Activated CD4-positive, alpha-beta T cell treated with anti-CD3 and anti-CD28 coated beads, Interleukin-2, amount 10 ng/mL, durations not matched to agents 24 days and 14 days (primary cell): Measurements from ENCODE around the gene OR13C9. TPM values are rescaled to one million over a fixed set of nuclear protein-coding genes. Genes with fewer than 3 reads are reported as not detected.
"Not testable (repeated sequence)": the region's sequence is repeated elsewhere in the genome, so short reads cannot be mapped to it uniquely, and the experiment has no call there.

ENCODE experiments used
- DNase-seq: peaks from one replicate; pipeline ENCODE4 v3.0.0; 2022
- H3K27ac Mint-ChIP-seq: one replicate; pipeline ENCODE4 v1.8.0; 2022; ENCODE audit warnings: mild to moderate bottlenecking, mixed read lengths
- H3K27me3 Mint-ChIP-seq: one replicate; pipeline ENCODE4 v1.8.0; 2022; ENCODE audit warnings: mixed read lengths
- H3K36me3 Mint-ChIP-seq: one replicate; pipeline ENCODE4 v1.8.0; 2022; ENCODE audit warnings: low read depth, mild to moderate bottlenecking, mixed read lengths
- H3K4me1 Mint-ChIP-seq: one replicate; pipeline ENCODE4 v1.8.0; 2021; ENCODE audit warnings: mixed read lengths
- H3K4me3 Mint-ChIP-seq: one replicate; pipeline ENCODE4 v1.8.0; 2022; ENCODE audit warnings: mild to moderate bottlenecking, moderate library complexity, mixed read lengths
- H3K9me3 Mint-ChIP-seq: one replicate; pipeline ENCODE4 v1.8.0; 2021; ENCODE audit warnings: mixed read lengths
- intact Hi-C: fragments of 100-400 bp; cut with micrococcal nuclease; formaldehyde crosslinking; loops from one replicate; pipeline ENCODE4 v1.15.1; 2023
- total RNA-seq: library from RNA; stranded (reverse); gene quantifications from 2 replicates; pipeline ENCODE4 v1.2.3, GENCODE V29; 2022

The OR13C9 gene
- total RNA-seq = not detected in 2 replicates

- Mint-ChIP-seq H3K27me3 (no peaks in the 10 kb centered on the region), H3K9me3 (no peaks in the 10 kb centered on the region), H3K36me3 (no peaks in the 10 kb centered on the region), H3K4me1 (no peaks in the 10 kb centered on the region), H3K27ac (no peak within 1 kb of the TSS), H3K4me3 (no peak within 1 kb of the TSS)
- DNase-seq = no peak
- intact Hi-C loops = no loop called here
Measured at GRCh38 chr9:104618104-104618503, at the start of gene OR13C9. Gene OR13C9, minus strand, starts transcription at chr9:104618204. Its CDS starts 0 bp downstream, at chr9:104618204.

- Mint-ChIP-seq H3K27me3 (no peaks in the 10 kb centered on the region), H3K4me1 (no peaks in the 10 kb centered on the region), H3K27ac (no peak overlapping the region), H3K4me3 (no peak overlapping the region), H3K9me3 (no peaks in the 10 kb centered on the region), H3K36me3 (no peaks in the 10 kb centered on the region)
- DNase-seq = no peak
- intact Hi-C loops = no loop called here
Measured at GRCh38 chr9:104658496-104659195, 40.6 kb upstream of the OR13C9 start.

GRCh38 chr9:104635456-104635855, 17.5 kb upstream of the OR13C9 start:
- Mint-ChIP-seq H3K27ac (no peak overlapping the region), H3K27me3 (no peaks in the 10 kb centered on the region)
- DNase-seq = no peak

GRCh38 chr9:104633976-104634520, 16.0 kb upstream of the OR13C9 start:
- no peak overlapping the region for H3K4me3 Mint-ChIP-seq
- no peaks in the 10 kb centered on the region for H3K4me1 Mint-ChIP-seq
- intact Hi-C loops = no loop called here
- H3K9me3 Mint-ChIP-seq = peaks cover 4% of the 10 kb centered on the region
- no peaks in the 10 kb centered on the region for H3K36me3 Mint-ChIP-seq
- no peak for DNase-seq
- H3K27me3 Mint-ChIP-seq = no peaks in the 10 kb centered on the region
- no peak overlapping the region for H3K27ac Mint-ChIP-seq

More at GRCh38 chr9:104635456-104635855, 17.5 kb upstream of the OR13C9 start:
- no peak overlapping the region for H3K4me3 Mint-ChIP-seq
- H3K36me3 Mint-ChIP-seq = no peaks in the 10 kb centered on the region
- intact Hi-C loops = no loop called here
- H3K4me1 Mint-ChIP-seq = no peaks in the 10 kb centered on the region
- H3K9me3 Mint-ChIP-seq = peaks cover 4% of the 10 kb centered on the region

- H3K36me3 Mint-ChIP-seq, H3K4me3 Mint-ChIP-seq, H3K27ac Mint-ChIP-seq, intact Hi-C loops, H3K27me3 Mint-ChIP-seq, H3K4me1 Mint-ChIP-seq, H3K9me3 Mint-ChIP-seq, DNase-seq: not testable (repeated sequence)
Measured at GRCh38 chr9:104625964-104626363, 8.0 kb upstream of the OR13C9 start.

GRCh38 chr9:104617418-104617817, 586 bp downstream of the OR13C9 start:
- H3K9me3 Mint-ChIP-seq = no peaks in the 10 kb centered on the region
- intact Hi-C loops = no loop called here
- no peak for DNase-seq
- H3K27ac Mint-ChIP-seq = no peak overlapping the region
- H3K4me1 Mint-ChIP-seq = no peaks in the 10 kb centered on the region
- no peaks in the 10 kb centered on the region for H3K27me3 Mint-ChIP-seq
- no peak overlapping the region for H3K4me3 Mint-ChIP-seq
- no peaks in the 10 kb centered on the region for H3K36me3 Mint-ChIP-seq

- Mint-ChIP-seq H3K27me3 (no peaks in the 10 kb centered on the region), H3K4me3 (no peak overlapping the region), H3K4me1 (no peaks in the 10 kb centered on the region), H3K27ac (no peak overlapping the region), H3K36me3 (no peaks in the 10 kb centered on the region), H3K9me3 (no peaks in the 10 kb centered on the region)
- DNase-seq = no peak
- intact Hi-C loops = no loop called here
Measured at GRCh38 chr9:104611213-104611612, 6.8 kb downstream of the OR13C9 start.

- no peak overlapping the region for H3K27ac Mint-ChIP-seq
- intact Hi-C loops = no loop called here
- DNase-seq = no peak
- H3K4me3 Mint-ChIP-seq = no peak overlapping the region
- no peaks in the 10 kb centered on the region for H3K9me3 Mint-ChIP-seq
- no peaks in the 10 kb centered on the region for H3K27me3 Mint-ChIP-seq
- H3K4me1 Mint-ChIP-seq = no peaks in the 10 kb centered on the region
- no peaks in the 10 kb centered on the region for H3K36me3 Mint-ChIP-seq
Measured at GRCh38 chr9:104608336-104608735, 9.7 kb downstream of the OR13C9 start.

- H3K27me3 Mint-ChIP-seq = no peaks in the 10 kb centered on the region
- H3K9me3 Mint-ChIP-seq = no peaks in the 10 kb centered on the region
- H3K4me1 Mint-ChIP-seq = no peaks in the 10 kb centered on the region
- no peaks in the 10 kb centered on the region for H3K36me3 Mint-ChIP-seq
- no peak for DNase-seq
- H3K4me3 Mint-ChIP-seq = no peak overlapping the region
- intact Hi-C loops = no loop called here
- no peak overlapping the region for H3K27ac Mint-ChIP-seq
Measured at GRCh38 chr9:104606152-104606551, 11.9 kb downstream of the OR13C9 start.

- H3K4me1 Mint-ChIP-seq, H3K27me3 Mint-ChIP-seq, intact Hi-C loops, H3K9me3 Mint-ChIP-seq, H3K36me3 Mint-ChIP-seq, H3K4me3 Mint-ChIP-seq, H3K27ac Mint-ChIP-seq, DNase-seq: not testable (repeated sequence)
Measured at GRCh38 chr9:104605527-104605926, 12.5 kb downstream of the OR13C9 start, which contains the start of gene OR13C2. Gene OR13C2, minus strand, starts transcription at chr9:104605627. Its CDS starts 0 bp downstream, at chr9:104605627.

GRCh38 chr9:104604801-104605200, 13.2 kb downstream of the OR13C9 start:
- no peak overlapping the region for H3K4me3 Mint-ChIP-seq
- H3K9me3 Mint-ChIP-seq = no peaks in the 10 kb centered on the region
- intact Hi-C loops = no loop called here
- no peak overlapping the region for H3K27ac Mint-ChIP-seq
- H3K27me3 Mint-ChIP-seq = no peaks in the 10 kb centered on the region
- no peak for DNase-seq
- H3K4me1 Mint-ChIP-seq = no peaks in the 10 kb centered on the region
- H3K36me3 Mint-ChIP-seq = no peaks in the 10 kb centered on the region

GRCh38 chr9:104599313-104599712, 18.7 kb downstream of the OR13C9 start, which contains the start of gene OR13C5:
Gene OR13C5, minus strand, starts transcription at chr9:104599413. Its CDS starts 0 bp downstream, at chr9:104599413.
- H3K4me1 Mint-ChIP-seq, H3K9me3 Mint-ChIP-seq, H3K36me3 Mint-ChIP-seq, H3K27me3 Mint-ChIP-seq, intact Hi-C loops, DNase-seq, H3K27ac Mint-ChIP-seq, H3K4me3 Mint-ChIP-seq: not testable (repeated sequence)

- H3K27me3 Mint-ChIP-seq, intact Hi-C loops, H3K36me3 Mint-ChIP-seq, H3K9me3 Mint-ChIP-seq, DNase-seq, H3K27ac Mint-ChIP-seq, H3K4me3 Mint-ChIP-seq, H3K4me1 Mint-ChIP-seq: not testable (repeated sequence)
Measured at GRCh38 chr9:104598749-104599148, 19.3 kb downstream of the OR13C9 start.

GRCh38 chr9:104589626-104590025, 28.4 kb downstream of the OR13C9 start:
- H3K27me3 Mint-ChIP-seq = no peaks in the 10 kb centered on the region
- no peak overlapping the region for H3K27ac Mint-ChIP-seq
- H3K4me1 Mint-ChIP-seq = no peaks in the 10 kb centered on the region
- no peak for DNase-seq
- intact Hi-C loops = no loop called here
- H3K36me3 Mint-ChIP-seq = no peaks in the 10 kb centered on the region
- no peaks in the 10 kb centered on the region for H3K9me3 Mint-ChIP-seq
- H3K4me3 Mint-ChIP-seq = no peak overlapping the region
